KBM-7 (cell line): ENCODE data around the gene KLF13.

Source experiments
- DNase-seq: peaks from one replicate; pipeline ENCODE4 v3.0.0-alpha.2; 2015
- in situ Hi-C: fragments of 300-500 bp; cut with MboI; formaldehyde crosslinking; loops from 2 replicates; pipeline ENCODE4 v1.14.3; 2020; ENCODE audit warnings: low sequenced_read_pairs, low pct_unique_long_range_greater_than_20kb, mixed read lengths

KLF13 gene

DNA sequence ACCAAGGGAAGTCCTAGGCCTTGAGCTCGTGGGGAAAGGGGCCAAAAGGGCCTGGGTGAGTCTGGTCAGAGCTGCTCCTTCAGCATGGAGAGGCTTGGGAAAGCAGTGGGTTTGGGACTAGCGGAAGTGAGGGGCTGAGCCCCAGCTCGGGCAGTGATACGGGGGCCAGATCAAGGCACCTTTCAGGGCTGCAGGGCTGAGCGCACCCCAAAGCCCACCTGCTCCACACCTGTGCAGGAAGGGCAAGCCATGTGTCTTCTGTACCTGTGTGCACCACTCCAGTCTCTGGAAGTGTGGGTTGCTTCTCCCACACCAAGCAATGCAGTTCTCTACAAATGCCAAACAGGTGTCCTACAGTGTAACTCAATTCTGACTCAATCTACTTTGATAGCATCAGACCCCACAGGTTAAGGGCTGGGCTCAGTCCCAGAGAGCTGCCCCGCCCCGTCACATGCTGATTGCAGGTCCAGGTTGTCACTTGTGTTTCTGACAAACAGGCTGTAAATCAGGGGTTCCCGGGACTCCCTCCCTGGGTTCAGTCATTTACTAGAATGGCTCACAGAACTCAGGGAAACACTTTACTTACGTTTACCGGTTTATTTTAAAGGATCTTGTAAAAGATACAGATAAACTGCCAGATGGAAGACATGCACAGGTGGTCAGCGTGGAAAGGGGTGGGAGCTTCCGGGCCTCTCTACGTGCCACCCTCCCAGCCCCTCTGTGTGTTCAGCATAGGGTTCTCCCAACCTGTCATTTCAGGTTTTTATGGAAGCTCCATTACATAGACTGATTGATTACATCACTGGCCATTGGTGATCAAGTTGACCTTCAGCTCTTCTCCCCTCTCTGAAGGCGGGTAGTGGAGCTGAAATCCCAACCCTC is 28.8 kb upstream of the KLF13 start:
- DNase-seq, result no peak
- in situ Hi-C loops, result no loop called here

DNA sequence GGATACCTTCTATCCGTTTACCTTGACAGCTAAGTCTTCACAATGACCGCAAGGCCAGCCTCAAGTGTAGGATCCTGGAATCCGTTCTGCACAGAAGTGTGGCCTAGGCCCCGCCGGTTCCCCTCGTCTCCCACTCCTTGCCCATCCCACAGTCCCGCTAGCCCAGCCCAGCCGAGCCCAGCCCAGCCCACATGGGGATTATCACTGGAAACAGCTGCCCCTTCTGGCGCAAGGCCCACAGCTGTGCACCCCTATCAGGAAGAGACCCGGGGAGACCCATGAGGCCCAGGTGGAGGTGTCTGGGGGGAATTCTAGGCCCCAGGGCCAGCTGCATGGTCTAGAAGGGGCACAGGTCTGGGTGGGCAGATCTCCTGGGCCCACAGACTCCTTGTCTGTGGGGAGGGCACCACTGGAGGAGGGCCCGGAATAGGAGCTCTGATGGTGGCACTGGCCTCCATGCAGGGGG is 27.9 kb upstream of the KLF13 start:
- in situ Hi-C loops, result no loop called here

DNA sequence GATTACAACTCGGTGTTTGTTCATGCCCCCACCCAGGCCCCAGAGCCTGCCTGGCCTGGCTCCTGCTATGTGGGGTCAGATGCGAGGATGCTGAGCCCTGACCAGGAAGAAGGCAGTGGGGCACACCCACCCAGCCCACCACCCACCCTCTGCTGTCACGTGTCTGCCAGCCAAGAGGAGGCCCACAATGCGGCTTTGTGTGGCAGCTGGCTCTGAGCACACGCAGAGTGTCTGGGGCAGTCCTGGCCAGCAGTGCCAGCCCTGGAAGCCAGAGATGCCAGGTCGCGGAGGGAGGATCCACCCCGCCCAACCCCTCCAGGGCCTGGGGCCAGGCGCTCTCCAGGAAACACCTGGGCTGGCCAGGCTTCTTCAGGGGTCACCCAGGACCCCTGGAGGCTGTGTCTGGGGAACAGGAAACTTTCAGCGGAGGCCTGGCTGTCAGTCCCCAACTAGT is 26.4 kb upstream of the KLF13 start:
- DNase-seq, result no peak
- in situ Hi-C loops, result no loop called here

More for the DNA sequence above, 27.9 kb upstream of the KLF13 start:
- no peak for DNase-seq

DNA sequence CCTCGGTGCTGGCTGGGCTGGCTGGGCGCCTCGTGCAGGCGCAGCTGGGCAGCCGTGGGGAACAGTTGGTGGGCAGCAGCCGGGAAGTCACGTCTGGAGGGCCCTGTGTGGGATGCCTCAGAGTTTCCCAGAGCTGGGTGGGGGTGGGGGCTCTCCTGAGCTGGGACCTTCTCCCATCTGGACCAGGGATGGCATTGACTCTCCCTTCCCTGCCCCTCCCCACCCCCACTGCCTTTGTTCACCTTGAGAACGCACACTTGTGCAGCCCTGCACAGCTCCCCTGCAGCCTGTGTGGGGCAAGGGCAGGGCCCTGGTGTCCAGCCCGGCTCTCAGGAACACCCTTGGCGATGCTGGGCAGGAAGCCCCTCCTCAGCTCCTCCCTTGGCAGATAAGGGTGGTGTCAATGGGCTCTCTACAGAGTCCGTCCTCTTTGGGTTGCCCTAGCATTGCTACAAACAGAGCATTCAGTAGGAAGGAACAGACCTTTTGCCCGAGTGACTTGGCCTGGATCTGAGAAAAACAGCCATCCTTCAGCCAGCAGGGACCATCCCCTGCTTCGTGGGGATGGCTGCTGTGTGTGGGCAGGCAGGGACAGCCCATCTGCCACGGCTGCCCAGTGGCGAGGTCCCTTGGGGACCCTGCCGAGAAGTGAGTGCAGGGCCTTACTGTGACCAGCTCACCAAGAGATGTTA is 25.5 kb upstream of the KLF13 start:
- in situ Hi-C loops, result no loop called here

DNA sequence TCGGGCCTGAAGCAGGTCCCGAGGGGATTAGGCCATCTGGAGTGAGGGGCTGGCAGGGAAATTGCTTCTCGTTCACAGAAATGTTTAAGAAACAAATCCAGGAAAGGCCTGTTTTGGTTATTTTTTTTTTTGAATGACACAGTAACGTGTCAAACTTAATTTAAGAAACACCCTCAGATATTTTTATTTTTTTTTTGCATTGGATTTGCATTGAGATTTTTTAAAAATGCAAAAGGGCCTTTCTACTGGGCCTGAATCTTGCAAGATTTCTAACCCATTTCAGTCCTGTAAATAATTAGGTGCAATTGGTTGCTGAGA is 25.0 kb upstream of the KLF13 start:
- no peak for DNase-seq

More for the DNA sequence above, 25.5 kb upstream of the KLF13 start:
- no peak for DNase-seq

DNA sequence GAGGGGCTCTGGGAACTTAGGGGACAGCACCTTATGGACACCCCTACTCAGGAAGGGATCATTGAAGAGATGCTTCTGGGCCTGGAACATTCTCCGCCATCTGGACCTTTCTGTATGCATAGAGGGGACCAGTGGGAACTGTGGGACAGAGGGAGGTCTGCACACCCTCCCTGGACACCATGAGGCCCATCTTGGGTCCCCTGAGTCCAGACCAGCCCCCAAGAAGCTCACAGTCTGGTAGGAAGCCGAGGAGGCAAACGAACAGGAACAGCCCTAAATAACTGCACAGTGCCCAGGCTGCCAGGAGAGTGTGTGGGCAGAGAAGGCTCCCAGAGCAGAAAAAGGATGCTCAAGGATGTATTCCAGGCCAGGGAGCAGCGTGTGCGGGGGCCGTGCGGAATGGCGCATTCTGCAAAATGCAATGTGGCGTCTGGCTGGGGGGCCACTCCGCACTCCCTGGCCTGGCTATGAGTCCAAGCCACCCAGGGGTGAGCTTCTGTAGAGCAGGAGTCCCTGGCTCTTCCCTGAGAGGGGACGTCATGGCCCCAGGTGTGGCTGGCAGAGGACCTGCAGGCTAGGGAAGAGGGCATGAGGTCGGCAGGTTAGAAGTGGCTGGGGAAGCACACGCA is 24.5 kb upstream of the KLF13 start:
- in situ Hi-C loops, result no loop called here
- DNase-seq, result no peak

More for the DNA sequence above, 25.0 kb upstream of the KLF13 start:
- in situ Hi-C loops, result no loop called here

DNA sequence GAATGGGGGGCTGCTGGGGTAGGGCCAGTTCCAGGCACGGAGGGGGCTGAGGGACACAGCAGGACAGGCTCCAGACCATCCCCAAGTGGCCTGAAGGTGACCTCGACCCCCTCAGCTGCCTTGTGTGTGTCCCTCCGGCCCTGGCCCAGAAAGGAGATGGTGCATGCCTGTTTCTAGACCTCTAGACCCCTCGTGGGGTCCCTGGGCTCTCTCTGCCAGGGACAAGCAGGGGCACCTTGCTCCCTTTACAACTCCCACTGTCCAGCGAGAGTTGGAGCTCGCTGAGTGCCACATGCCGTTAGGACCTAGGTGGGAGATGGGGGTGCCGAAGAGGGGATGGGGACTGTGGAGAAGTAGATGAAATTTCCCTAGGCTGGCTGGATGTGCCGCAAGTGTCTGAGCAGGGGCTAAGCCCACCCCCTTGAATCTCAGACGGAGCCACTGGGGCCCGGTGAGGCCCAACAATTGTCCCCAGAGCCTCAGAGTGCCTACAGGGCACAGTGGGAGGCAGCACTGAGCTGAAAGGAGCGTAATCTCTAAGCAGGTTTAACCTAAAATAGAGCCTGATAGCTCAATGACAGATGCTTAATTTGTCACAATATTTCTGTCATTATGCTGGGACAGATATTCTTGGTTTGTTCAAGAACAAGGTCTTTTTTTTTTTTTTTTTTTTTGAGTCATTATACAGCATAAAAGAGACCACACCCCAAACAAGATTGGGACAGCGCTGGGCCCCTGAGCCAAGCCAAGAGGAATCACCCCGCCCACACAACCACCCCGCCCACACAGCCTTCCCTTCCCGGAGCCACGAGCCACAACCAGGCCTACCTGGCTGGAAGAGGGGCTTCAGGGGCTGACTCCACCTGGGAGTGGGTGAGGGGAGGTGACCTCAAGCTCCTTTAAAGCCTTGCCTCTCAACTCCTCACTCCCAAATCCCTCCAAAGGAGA is 23.6 kb upstream of the KLF13 start:
- in situ Hi-C loops, result no loop called here
- DNase-seq, result peak; percentile 18

DNA sequence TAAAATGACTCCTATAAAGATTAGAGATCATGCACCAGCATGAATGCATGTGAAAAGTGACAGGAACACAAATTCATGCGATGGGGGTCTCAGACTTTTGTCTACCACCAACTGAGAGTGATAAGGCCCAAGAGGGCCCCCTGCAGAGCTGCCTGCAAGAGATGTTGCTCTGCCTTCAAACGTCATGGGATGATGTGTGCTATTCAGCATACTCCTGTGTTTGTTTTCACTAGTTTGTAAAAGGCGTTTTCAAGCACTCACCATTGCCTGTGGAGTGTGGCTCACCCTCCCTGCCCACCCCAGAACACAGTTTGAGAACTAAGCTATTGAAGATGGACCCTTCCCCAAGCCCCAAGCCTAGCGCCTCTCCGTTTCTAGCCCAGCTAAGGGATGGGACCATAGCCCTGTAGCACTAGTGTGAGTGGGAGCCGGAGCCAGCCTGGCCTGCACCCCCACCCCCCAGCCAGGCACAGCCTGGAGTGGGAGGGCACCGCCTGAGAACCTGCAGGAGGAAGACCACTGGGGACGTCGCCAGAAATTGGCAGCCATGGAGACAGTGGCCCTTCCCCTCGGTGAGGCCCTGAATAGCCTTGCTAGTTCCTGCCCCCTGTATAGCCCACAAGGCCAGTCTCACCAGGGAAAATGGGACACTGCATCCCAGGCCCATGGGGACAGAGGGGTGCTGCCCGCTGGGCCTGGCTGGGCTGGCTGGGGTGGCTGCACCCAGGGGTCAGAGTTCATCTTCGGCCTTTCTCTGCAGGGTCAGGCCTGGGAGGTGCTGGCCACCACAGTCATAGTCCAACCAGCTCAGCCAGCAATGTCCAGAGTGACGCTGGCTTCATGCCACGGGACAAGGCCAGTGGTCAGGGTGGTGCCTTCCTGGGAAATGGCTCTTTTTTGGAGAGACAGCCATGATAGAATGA is 22.6 kb upstream of the KLF13 start:
- DNase-seq, result no peak
- in situ Hi-C loops, result no loop called here

DNA sequence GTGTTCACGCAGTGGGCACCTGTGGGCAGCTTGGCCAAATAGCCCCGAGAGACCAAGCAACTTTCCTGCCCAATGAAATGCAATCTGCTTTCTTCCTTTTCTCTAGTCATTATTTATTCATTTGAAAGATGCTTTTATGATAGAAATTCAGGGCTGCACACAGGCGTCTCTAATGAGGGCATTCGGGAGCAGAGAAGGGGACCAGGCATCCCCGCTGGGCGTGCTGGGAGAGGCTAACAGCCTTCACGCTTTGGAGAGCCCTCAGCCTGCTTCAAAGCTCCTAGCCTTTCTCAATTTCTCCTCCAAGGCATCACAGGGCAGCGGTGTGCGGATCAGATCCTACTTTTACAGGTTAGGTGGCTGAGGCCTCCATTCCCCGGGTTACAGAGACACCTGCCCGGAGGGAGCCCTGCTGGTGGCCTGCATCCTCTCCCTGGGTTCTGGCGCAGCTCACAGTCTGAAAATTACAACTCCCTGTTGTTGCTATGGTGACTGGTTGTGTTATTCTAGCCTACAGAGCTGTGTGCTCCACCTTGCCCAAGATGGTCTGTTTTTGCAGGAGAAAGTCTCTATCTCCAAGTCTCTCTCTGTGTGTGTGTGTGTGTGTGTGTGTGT is 21.8 kb upstream of the KLF13 start:
- DNase-seq, result peak; percentile 13
- in situ Hi-C loops, result no loop called here

DNA sequence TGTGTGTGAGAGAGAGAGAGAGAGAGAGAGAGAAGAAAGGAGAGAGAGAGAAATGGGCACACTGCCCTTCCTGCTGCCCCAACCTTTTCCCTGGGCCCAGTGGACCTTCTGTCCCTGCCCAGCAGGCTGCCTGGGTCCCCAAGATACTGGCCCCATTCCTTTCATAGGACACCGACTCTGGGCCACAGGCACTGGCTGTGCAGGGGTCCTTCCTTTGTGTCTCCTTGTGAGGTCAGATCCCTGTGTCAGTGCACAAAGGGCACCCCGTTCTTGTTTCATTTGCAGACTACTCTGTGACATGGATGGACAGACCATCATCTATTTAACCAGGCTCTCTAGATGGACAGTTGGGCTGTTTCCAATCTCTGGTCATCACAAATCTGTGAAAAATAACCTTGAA is 21.3 kb upstream of the KLF13 start:
- DNase-seq, result no peak
- in situ Hi-C loops, result no loop called here

DNA sequence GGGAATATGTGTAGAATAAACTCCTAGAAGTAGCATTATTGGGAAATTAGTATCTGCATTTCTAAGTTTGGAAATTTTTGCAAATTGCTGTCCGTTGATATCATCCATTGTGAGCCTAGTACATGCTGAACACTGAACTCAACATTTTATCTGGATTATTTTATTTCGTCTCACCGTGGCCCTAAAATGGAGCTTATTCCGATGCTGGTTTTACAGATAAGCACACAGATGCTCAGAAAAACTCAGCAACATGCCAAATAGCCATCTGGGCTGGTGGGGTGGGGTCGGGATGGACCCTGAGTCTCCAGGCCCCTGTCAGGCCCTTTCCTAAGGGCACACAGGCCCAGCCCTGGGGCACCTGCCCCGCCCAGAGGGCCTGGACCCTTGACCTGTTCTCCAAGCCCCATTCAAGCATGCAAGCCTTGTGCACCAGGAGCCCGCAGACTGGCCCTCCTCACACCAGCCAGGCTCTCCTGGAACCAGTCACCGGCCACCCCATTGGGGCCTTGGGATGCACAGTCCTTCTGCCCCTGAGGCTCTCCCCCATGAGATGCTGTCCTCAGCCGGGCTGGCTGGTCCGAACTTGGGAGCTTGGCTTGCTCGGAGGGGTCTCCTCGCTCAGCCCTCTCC is 20.7 kb upstream of the KLF13 start:
- in situ Hi-C loops, result no loop called here

DNA sequence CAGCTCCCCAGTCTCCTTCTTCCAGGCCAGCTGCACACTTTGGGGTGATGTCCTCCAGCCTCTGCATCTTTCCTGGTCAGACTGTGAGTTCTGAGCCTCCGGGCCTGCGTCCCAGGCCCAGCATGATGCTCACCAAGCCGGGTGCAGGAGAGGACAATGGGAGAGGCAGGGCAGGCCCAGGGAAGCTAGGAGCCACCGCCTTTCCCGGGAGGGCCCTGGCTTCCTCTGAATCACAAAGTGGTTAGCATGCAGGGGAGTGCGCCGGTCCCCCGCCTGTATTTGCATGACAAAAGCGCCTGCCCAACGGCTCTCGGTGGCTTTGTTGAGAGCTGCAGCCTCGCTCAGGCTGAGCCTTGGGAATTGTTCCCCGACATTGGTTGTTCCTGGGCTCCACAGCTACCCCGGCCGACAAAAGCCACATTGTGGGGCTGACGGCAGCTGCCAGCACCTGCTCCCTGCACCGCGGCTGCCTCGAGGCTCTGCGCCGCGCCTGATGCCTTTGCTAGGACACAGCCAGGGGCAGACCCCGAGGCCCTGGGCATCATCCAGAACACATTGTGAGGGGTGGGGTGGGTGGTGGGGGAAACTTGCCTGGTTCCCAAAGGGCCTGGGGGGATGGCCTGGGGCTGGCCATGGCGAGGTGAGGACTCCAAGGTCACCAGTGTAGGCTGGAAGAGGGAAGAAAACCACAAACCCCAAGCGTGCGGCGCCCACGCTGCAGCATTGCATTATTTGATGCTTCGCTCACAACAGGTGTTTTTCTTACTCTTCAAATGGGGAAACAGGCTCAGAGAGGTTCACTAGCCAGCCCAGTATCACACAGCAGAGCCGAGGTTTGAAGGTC is 20.0 kb upstream of the KLF13 start:
- in situ Hi-C loops, result no loop called here
- no peak for DNase-seq

More for the DNA sequence above, 20.7 kb upstream of the KLF13 start:
- no peak for DNase-seq

DNA sequence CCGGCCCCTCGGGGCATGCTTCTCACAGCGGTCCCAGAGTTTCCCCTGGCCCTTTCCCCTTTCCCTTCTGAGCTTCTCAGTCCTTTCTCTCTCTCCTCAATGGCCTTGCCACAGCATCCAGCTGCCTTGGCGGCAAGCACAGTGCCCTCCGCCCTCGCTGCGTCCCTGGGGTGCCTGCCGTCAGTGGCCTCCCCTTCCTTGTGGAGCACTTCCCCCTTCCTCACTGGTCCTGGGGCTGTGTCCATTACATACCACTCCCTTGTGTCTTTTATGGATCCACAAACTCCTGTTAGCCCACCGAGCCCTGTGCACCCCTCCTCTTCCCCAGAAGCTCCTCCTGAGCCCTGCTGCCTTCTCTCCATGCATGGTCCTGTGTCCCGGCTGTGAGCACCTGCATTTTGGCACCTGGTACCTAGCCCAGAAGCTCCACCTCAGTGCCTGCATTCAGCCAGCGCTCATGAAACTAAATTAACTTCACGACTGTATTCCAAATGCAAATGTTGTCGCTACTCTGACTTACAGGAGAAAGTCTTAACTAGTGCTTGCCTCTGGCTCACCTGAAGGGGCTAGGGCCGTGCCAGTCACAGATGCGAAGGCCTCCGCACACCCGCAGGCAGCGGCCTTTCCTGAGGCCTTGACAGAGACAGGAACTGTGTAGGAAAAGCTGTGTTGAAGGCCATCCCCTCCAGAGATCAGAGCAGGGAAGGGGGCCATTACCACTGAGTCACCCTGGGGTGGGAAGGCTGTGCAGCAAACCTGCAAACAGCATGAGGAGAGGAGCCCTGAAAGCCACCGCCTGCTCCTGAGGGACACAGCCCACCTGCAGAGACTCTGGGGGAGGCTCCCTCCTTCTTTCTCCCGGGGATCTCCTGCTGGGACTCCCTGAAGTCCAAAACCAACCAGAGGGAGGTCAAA is 19.1 kb upstream of the KLF13 start:
- in situ Hi-C loops, result no loop called here
- DNase-seq, result no peak

DNA sequence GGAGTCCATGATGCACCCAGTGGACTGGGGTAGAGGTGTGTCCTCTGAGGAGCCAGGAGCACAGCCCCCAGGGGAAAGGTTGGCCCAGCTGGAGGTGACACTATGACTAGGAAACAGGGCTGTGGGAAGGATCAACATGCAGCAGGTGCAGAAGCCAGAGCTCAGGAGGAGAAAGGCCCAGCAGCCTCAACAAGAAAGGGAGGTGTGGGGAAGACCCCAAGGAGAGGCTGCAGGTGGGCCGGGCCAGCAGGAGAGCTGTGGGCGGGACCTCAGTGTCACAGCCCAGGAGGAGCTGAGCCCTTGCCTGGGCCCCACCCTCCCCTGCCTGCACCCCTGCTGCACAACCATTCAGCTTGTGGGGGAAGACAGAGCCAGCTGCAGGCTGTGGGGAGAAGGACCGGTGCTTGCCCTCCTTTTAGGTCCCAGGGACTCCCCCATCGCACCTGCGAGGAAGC is 18.4 kb upstream of the KLF13 start:
- in situ Hi-C loops, result no loop called here
- DNase-seq, result no peak

DNA sequence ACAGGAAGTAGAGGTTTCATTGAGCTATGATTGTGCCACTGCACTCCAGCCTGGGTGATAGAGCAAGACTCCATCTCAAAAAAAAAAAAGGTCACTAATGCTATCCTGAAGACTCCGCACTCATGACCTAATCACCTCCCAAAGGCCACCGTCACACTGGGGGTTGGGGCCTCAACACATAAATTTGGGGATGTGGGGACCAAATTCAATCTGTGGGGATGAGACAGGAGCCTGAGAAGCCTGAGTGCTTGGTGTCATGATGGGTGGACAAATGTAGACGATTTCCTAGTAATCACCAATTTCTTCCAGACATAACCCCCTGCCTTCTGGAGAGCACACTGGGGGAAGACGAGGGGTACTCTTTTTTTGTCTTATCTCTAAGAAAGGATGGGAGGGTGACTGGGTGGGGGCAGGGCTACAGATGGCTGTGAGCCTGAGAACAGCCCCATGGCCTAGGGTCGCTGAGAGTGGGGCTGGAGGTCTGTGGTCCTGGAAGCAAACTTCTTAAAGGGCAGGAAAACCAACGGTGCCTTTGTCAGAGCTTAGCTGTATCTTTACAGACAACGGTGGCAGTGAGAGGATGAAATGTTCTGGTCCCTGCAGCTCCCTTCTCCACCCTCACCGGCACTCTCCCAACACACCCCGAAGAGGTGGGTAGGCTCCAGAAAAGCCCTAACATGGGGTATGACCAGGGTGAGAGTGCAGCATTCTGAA is 16.6 kb upstream of the KLF13 start:
- in situ Hi-C loops, result no loop called here
- DNase-seq, result no peak
